HepG2 (cell line): Measurements from ENCODE around the gene NOTCH2. TPM values are rescaled to one million over a fixed set of nuclear protein-coding genes. Genes with fewer than 3 reads are reported as not detected.

Experiments used
- ATAC-seq: fragments of 200-7000 bp; cut with Tn5 transposase; 3 replicates; pipeline ENCODE4 v1.9.1; 2020; ENCODE audit warnings: mild to moderate bottlenecking, moderate library complexity
- BruUV-seq: library from RNA; stranded (reverse); fragments of 400-500 nt; replicated peaks from 2 replicates; lab custom pipeline; 2021; lab: Mats Ljungman, UMichigan
- CTCF ChIA-PET: fragments of 300-600 bp; formaldehyde crosslinking; extraction: SDS; loops from one replicate; lab custom pipeline; 2021; ENCODE audit warnings: low total read pairs, inconsistent platforms, low intra/inter-chr PET ratio; lab: Yijun Ruan, JAX
- POLR2A ChIA-PET: fragments of 350-600 bp; sonication (Branson Sonifier 250); formaldehyde crosslinking; loops from one replicate; lab custom pipeline; 2020; ENCODE audit warnings: antibody characterized with exemption, inconsistent platforms; lab: Yijun Ruan, JAX
- DNase-seq: peaks from one replicate; pipeline ENCODE4 v3.0.0-alpha.2; 2015; ENCODE audit warnings: low spot score
- FAIRE-seq: peaks from 3 replicates; lab custom pipeline; 2011; peaks lifted over from hg19 to GRCh38; lab: Jason Lieb, UNC
- H2AFZ ChIP-seq: one replicate; pipeline ENCODE4 v1.6.1; 2011; ENCODE audit warnings: low read length, inconsistent platforms
- H3K27ac ChIP-seq: fragments of 300-600 bp; 3 replicates; pipeline ENCODE4 v1.8.0; 2011; ENCODE audit warnings: mixed run types, mild to moderate bottlenecking, mixed read lengths, low read length, inconsistent platforms; ENCODE audit not compliant: insufficient read depth; ENCODE audit errors: extremely low read length
- H3K27me3 ChIP-seq, 2 experiments: fragments of 200-600 bp in 1 of 2; 2 replicates in 1 of 2; 3 replicates in 1 of 2; pipeline versions ENCODE4 v1.6.0 to v1.8.0; 2011; ENCODE audit warnings: low read length in 2 of 2, mild to moderate bottlenecking in 2 of 2, moderate library complexity in 2 of 2, inconsistent platforms in 1 of 2; ENCODE audit not compliant: insufficient read depth in 2 of 2, control insufficient read depth in 1 of 2
- H3K36me3 ChIP-seq, 2 experiments: fragments of 200-600 bp in 1 of 2; replicated peaks in 1 of 2; 2 replicates in 1 of 2; 3 replicates in 1 of 2; pipeline versions ENCODE4 v1.5.1 to v1.8.0; 2011; ENCODE audit warnings: low read length in 2 of 2, inconsistent platforms in 1 of 2; ENCODE audit not compliant: insufficient read depth in 2 of 2, control insufficient read depth in 1 of 2
- H3K4me1 ChIP-seq: 2 replicates; pipeline ENCODE4 v1.5.1; 2012; ENCODE audit warnings: low read length, inconsistent platforms; ENCODE audit not compliant: insufficient read depth
- H3K4me2 ChIP-seq: 2 replicates; pipeline ENCODE4 v1.6.0; 2011; ENCODE audit warnings: low read depth, low read length, inconsistent platforms
- H3K4me3 ChIP-seq, 3 experiments: fragments of 200-600 bp in 1 of 3; sonication (generic), shearing (Covaris generic) in 1 of 3; replicated peaks in 1 of 3; 2 replicates each; pipeline ENCODE4 v1.5.1; 2011 to 2016; ENCODE audit warnings: low read length in 3 of 3, inconsistent platforms in 2 of 3, low read depth in 2 of 3, mild to moderate bottlenecking in 2 of 3, control low read depth in 1 of 3, mixed read lengths in 1 of 3; ENCODE audit not compliant: insufficient read depth in 1 of 3
- H3K79me2 ChIP-seq: one replicate; pipeline ENCODE4 v1.6.1; 2011; ENCODE audit warnings: low read length, inconsistent platforms; ENCODE audit not compliant: insufficient read depth
- H3K9ac ChIP-seq: 2 replicates; pipeline ENCODE4 v1.6.0; 2011; ENCODE audit warnings: mild to moderate bottlenecking, low read depth, low read length, inconsistent platforms; ENCODE audit not compliant: insufficient read depth
- H3K9me3 ChIP-seq: 2 replicates; pipeline ENCODE4 v1.5.1; 2012; ENCODE audit warnings: mild to moderate bottlenecking, low read length
- H4K20me1 ChIP-seq: 2 replicates; pipeline ENCODE4 v1.6.0; 2011; ENCODE audit warnings: inconsistent platforms, mild to moderate bottlenecking, low read length, moderate library complexity; ENCODE audit not compliant: insufficient read depth
- DZIP1 ChIP-seq: sonication (generic); formaldehyde crosslinking; IDR thresholded peaks from 2 replicates; pipeline ENCODE4 v1.5.0; 2020; ENCODE audit warnings: mild to moderate bottlenecking, missing genetic modification reagents
- KAT8 ChIP-seq: IDR thresholded peaks from 2 replicates; pipeline ENCODE4 v1.6.1; 2016; ENCODE audit warnings: missing genetic modification reagents, missing compliant biosample characterization
- MNT ChIP-seq: fragments of 450-650 bp; IDR thresholded peaks from 2 replicates; pipeline ENCODE4 v1.6.1; 2016
- POGK ChIP-seq: sonication (generic); formaldehyde crosslinking; conservative IDR thresholded peaks from 2 replicates; pipeline ENCODE4 v1.8.0; 2022; ENCODE audit warnings: mild to moderate bottlenecking, moderate library complexity, missing genetic modification reagents
- RBAK ChIP-seq: sonication (generic); formaldehyde crosslinking; IDR thresholded peaks from 2 replicates; pipeline ENCODE4 v1.5.1; 2020; ENCODE audit warnings: mild to moderate bottlenecking, missing genetic modification reagents
- RNF219 ChIP-seq: sonication (generic); formaldehyde crosslinking; IDR thresholded peaks from 2 replicates; pipeline ENCODE4 v1.5.0; 2020; ENCODE audit warnings: mild to moderate bottlenecking, missing genetic modification reagents
- ZMAT3 ChIP-seq: sonication (generic); formaldehyde crosslinking; conservative IDR thresholded peaks from 2 replicates; pipeline ENCODE4 v1.7.0; 2021; ENCODE audit warnings: missing genetic modification reagents
- ZNF644 ChIP-seq: IDR thresholded peaks from 2 replicates; pipeline ENCODE4 v1.6.1; 2016; ENCODE audit warnings: low read depth
- WGBS: methylation state at CpG from one replicate; pipeline ENCODE4 v1.1.6; 2017; ENCODE audit warnings: low lambda C conversion rate; 5-methylcytosine and 5-hydroxymethylcytosine counted together
- in situ Hi-C: cut with HindIII; loops from 2 replicates; pipeline ENCODE4 v1.10.0; 2017; ENCODE audit warnings: low pct_unique_long_range_greater_than_20kb; ENCODE audit not compliant: extremely low pct_ligation_motif_present
- intact Hi-C: fragments of 100-400 bp; cut with micrococcal nuclease; formaldehyde crosslinking; loops from one replicate; pipeline ENCODE4 v1.10.0; 2022; ENCODE audit not compliant: unreplicated experiment
- polyA plus RNA-seq, 8 experiments: library from polyadenylated mRNA; depleted of rRNA in 3 of 8; stranded (reverse) in 7 of 8; unstranded in 1 of 8; fragments of >200 nt; fragmentation: Illumina TruSeq in 4 of 8; extraction: Trizol in 4 of 8; gene quantifications; 2 replicates each; pipeline versions ENCODE4 v1.2.1 to v1.2.3, GENCODE V29; 2011 to 2016; ENCODE audit warnings: low read depth in 4 of 8, missing spikeins in 1 of 8, mixed read lengths in 1 of 8; ENCODE audit not compliant: insufficient read depth in 1 of 8
- total RNA-seq, 5 experiments: library from RNA; depleted of rRNA; stranded (reverse); fragments of >200 nt; fragmentation: Illumina TruSeq; extraction: Trizol; gene quantifications; 2 replicates each; pipeline ENCODE4 v1.2.3, GENCODE V29; 2016; ENCODE audit warnings: low read depth in 1 of 5

NOTCH2 gene
- total and polyA plus RNA-seq, 2 of the 13 experiments (the other 11 are each of a cell fraction or from before 2014, with no cell fraction given), result 4.0 to 11.4 TPM

- ChIA-PET CTCF (no interaction called here), POLR2A (no interaction called here)
- no peak for FAIRE-seq
- H3K27me3 ChIP-seq, result no peaks in the 10 kb centered on the region
- in situ Hi-C loops (no loop called here), intact Hi-C loops (no loop called here)
- H3K4me2 ChIP-seq, result no peak overlapping the region
- no peak overlapping the region for H3K4me3 ChIP-seq
- TF ChIP-seq MNT (0 out of 2 replicates have a peak, but pooled peaks have one; percentile 8), ZNF644 (CRISPR knock-in tag) (no peak), POGK (no peak), ZMAT3 (CRISPR knock-in tag) (no peak)
- H3K27ac ChIP-seq, result no peak overlapping the region
- no peaks in the 10 kb centered on the region for H4K20me1 ChIP-seq
- no peak for DNase-seq
- no peak for ATAC-seq
- H2AFZ ChIP-seq, result no peak overlapping the region
- no peak overlapping the region for H3K9ac ChIP-seq
- no peaks in the 10 kb centered on the region for H3K79me2 ChIP-seq
- H3K9me3 ChIP-seq, result no peaks in the 10 kb centered on the region
- WGBS, result 75% methylated on average over 2 of the region's 2 CpGs
- BruUV-seq, result no TSS peak
- peaks cover 2 to 14% of the 10 kb centered on the region in 2 experiments; a peak in 3 of 5 replicates for H3K36me3 ChIP-seq
- no peaks in the 10 kb centered on the region for H3K4me1 ChIP-seq
Observed at GRCh38 chr1:119943216-119943615, 126.2 kb downstream of the NOTCH2 start.

GRCh38 chr1:119941392-119941791 lies 128.1 kb downstream of the NOTCH2 start:
- DNase-seq, result no peak
- Histone ChIP-seq H3K9me3 (no peaks in the 10 kb centered on the region), H3K4me3 (no peak overlapping the region), H3K27ac (no peak overlapping the region), H3K4me2 (no peak overlapping the region), H2AFZ (no peak overlapping the region), H3K4me1 (no peaks in the 10 kb centered on the region)
- no peak for ATAC-seq
- FAIRE-seq, result no peak
- WGBS, result 94% methylated on average over 4 of the region's 4 CpGs
- CTCF ChIA-PET, result no interaction called here
- in situ Hi-C loops, result no loop called here
- intact Hi-C loops, result no loop called here
- TF ChIP-seq DZIP1 (CRISPR knock-in tag), result no peak
- no peak for TF ChIP-seq RBAK (CRISPR knock-in tag)
- no peak for TF ChIP-seq RNF219 (CRISPR knock-in tag)
- no peak for TF ChIP-seq KAT8 (CRISPR knock-in tag)
- TF ChIP-seq, all 625 proteins: peak for 0
- Histone ChIP-seq H3K79me2 (no peaks in the 10 kb centered on the region), H3K9ac (no peak overlapping the region), H4K20me1 (no peaks in the 10 kb centered on the region), H3K36me3 (peaks cover 2 to 20% of the 10 kb centered on the region in 2 experiments; a peak in 4 of 5 replicates), H3K27me3 (no peaks in the 10 kb centered on the region)
- POLR2A ChIA-PET, result no interaction called here
- no TSS peak for BruUV-seq
